Mesendoderm (in vitro differentiated cells): ENCODE data around the gene AGAP2.
"Not testable (repeated sequence)": the region's sequence is repeated elsewhere in the genome, so short reads cannot be mapped to it uniquely, and the experiment has no call there.

Experiments used
- DNase-seq: peaks from one replicate; pipeline ENCODE4 v3.0.0; 2013
- H2AK5ac ChIP-seq: 2 replicates; pipeline ENCODE4 v1.6.1; 2013; ENCODE audit warnings: low read length, inconsistent platforms
- H2BK120ac ChIP-seq: 2 replicates; pipeline ENCODE4 v1.6.1; 2013; ENCODE audit warnings: low read depth, mild to moderate bottlenecking, low read length, moderate library complexity, mixed read lengths
- H2BK15ac ChIP-seq: replicated peaks from 2 replicates; pipeline ENCODE4 v1.6.1; 2013; ENCODE audit warnings: low read depth, mild to moderate bottlenecking, moderate library complexity
- H2BK5ac ChIP-seq: 2 replicates; pipeline ENCODE4 v1.6.1; 2013; ENCODE audit warnings: low read length, inconsistent platforms
- H3K18ac ChIP-seq: 2 replicates; pipeline ENCODE4 v1.6.1; 2013; ENCODE audit warnings: mild to moderate bottlenecking, low read length, mixed read lengths
- H3K23ac ChIP-seq: one replicate; pipeline ENCODE4 v1.6.1; 2013; ENCODE audit warnings: low read length
- H3K27ac ChIP-seq: 2 replicates; pipeline ENCODE4 v1.5.1; 2013; ENCODE audit warnings: low read depth, mild to moderate bottlenecking, inconsistent platforms, low read length, moderate library complexity
- H3K27me3 ChIP-seq: 2 replicates; pipeline ENCODE4 v1.6.1; 2013; ENCODE audit warnings: low read length, control low read depth, mild to moderate bottlenecking, inconsistent platforms; ENCODE audit not compliant: insufficient read depth, poor library complexity
- H3K36me3 ChIP-seq: 2 replicates; pipeline ENCODE4 v1.6.1; 2013; ENCODE audit warnings: low read length, inconsistent platforms; ENCODE audit not compliant: control insufficient read depth, insufficient read depth
- H3K4ac ChIP-seq: one replicate; pipeline ENCODE4 v1.6.1; 2013; ENCODE audit warnings: low read depth, mild to moderate bottlenecking, low read length, moderate library complexity
- H3K4me1 ChIP-seq: 2 replicates; pipeline ENCODE4 v1.6.1; 2013; ENCODE audit warnings: low read depth, low read length, inconsistent platforms; ENCODE audit not compliant: control insufficient read depth
- H3K4me2 ChIP-seq: 2 replicates; pipeline ENCODE4 v1.6.1; 2013; ENCODE audit warnings: low read length
- H3K4me3 ChIP-seq: 2 replicates; pipeline ENCODE4 v1.5.1; 2013; ENCODE audit warnings: mild to moderate bottlenecking, low read length
- H3K56ac ChIP-seq: one replicate; pipeline ENCODE4 v1.6.1; 2013; ENCODE audit warnings: low read length
- H3K79me1 ChIP-seq: 2 replicates; pipeline ENCODE4 v1.6.1; 2013; ENCODE audit warnings: low read length, inconsistent platforms
- H3K79me2 ChIP-seq: 2 replicates; pipeline ENCODE4 v1.6.1; 2013; ENCODE audit warnings: mild to moderate bottlenecking, low read length; ENCODE audit not compliant: control insufficient read depth, insufficient read depth
- H3K9ac ChIP-seq: 2 replicates; pipeline ENCODE4 v1.6.1; 2013; ENCODE audit warnings: low read length, inconsistent platforms
- H4K5ac ChIP-seq: one replicate; pipeline ENCODE4 v1.6.1; 2013; ENCODE audit warnings: low read length
- H4K8ac ChIP-seq: one replicate; pipeline ENCODE4 v1.6.1; 2013; ENCODE audit warnings: low read depth, mild to moderate bottlenecking, control low read depth, low read length, moderate library complexity
- WGBS: extraction: QIAGEN DNeasy Blood & Tissue Kit; methylation state at CpG from one replicate; pipeline ENCODE4 v1.1.7; 2013; ENCODE audit warnings: low lambda C conversion rate, missing lambda C conversion rate; ENCODE audit not compliant: insufficient coverage; ENCODE audit errors: extremely low coverage; 5-methylcytosine and 5-hydroxymethylcytosine counted together

The AGAP2 gene

GRCh38 chr12:57722716-57723629 lies 15.6 kb downstream of the AGAP2 start:
- no peak overlapping the region for H3K56ac ChIP-seq
- DNase-seq = no peak
- no peak overlapping the region for H2AK5ac ChIP-seq
- H3K4me3 ChIP-seq = no peak overlapping the region
- H4K8ac ChIP-seq = no peak overlapping the region
- peaks cover 3% of the 10 kb centered on the region for H3K36me3 ChIP-seq
- H3K9ac ChIP-seq = no peak overlapping the region
- H3K79me2 ChIP-seq = no peaks in the 10 kb centered on the region
- H3K27ac ChIP-seq = no peak overlapping the region
- H3K4ac ChIP-seq = no peak overlapping the region
- H2BK5ac ChIP-seq = no peak overlapping the region
- H3K4me1 ChIP-seq = no peaks in the 10 kb centered on the region
- no peak overlapping the region for H2BK120ac ChIP-seq
- peaks cover 15% of the 10 kb centered on the region for H3K27me3 ChIP-seq
- H3K18ac ChIP-seq = no peak overlapping the region
- H2BK15ac ChIP-seq = no peak overlapping the region
- H3K23ac ChIP-seq = no peak overlapping the region
- no peak overlapping the region for H4K5ac ChIP-seq
- WGBS = no CpG with 5 or more reads among the region's 11 CpGs
- no peak overlapping the region for H3K4me2 ChIP-seq
- no peaks in the 10 kb centered on the region for H3K79me1 ChIP-seq

- not testable (repeated sequence) for DNase-seq, H3K4me2 ChIP-seq, H4K8ac ChIP-seq, H3K4me3 ChIP-seq, H3K79me2 ChIP-seq, H4K5ac ChIP-seq, H3K9ac ChIP-seq, H3K23ac ChIP-seq, H2BK15ac ChIP-seq, H3K4me1 ChIP-seq, H3K79me1 ChIP-seq, H3K56ac ChIP-seq, H3K18ac ChIP-seq, H3K4ac ChIP-seq, H2BK120ac ChIP-seq, H2AK5ac ChIP-seq, H2BK5ac ChIP-seq, H3K27me3 ChIP-seq, H3K36me3 ChIP-seq, H3K27ac ChIP-seq
- no CpG with 5 or more reads among the region's 16 CpGs for whole genome bisulfite sequencing
Observed at GRCh38 chr12:57721846-57722608, 16.5 kb downstream of the AGAP2 start.

- WGBS = no CpG with 5 or more reads among the region's 11 CpGs
- no peak overlapping the region for H3K27ac ChIP-seq
Observed at GRCh38 chr12:57720606-57721595, 17.6 kb downstream of the AGAP2 start.

GRCh38 chr12:57719777-57720605 lies 18.6 kb downstream of the AGAP2 start:
- no peaks in the 10 kb centered on the region for H3K27me3 ChIP-seq
- no peak for DNase-seq
- no peak overlapping the region for H3K9ac ChIP-seq
- H2BK5ac ChIP-seq = no peak overlapping the region
- H3K4me1 ChIP-seq = no peaks in the 10 kb centered on the region
- no peak overlapping the region for H4K8ac ChIP-seq
- H3K56ac ChIP-seq = no peak overlapping the region
- H3K23ac ChIP-seq = no peak overlapping the region
- no peak overlapping the region for H3K27ac ChIP-seq
- H3K4me2 ChIP-seq = no peak overlapping the region
- no peak overlapping the region for H4K5ac ChIP-seq
- no peak overlapping the region for H2BK15ac ChIP-seq
- no peak overlapping the region for H3K4ac ChIP-seq
- H2AK5ac ChIP-seq = no peak overlapping the region
- H3K79me2 ChIP-seq = no peaks in the 10 kb centered on the region
- H3K18ac ChIP-seq = no peak overlapping the region
- whole genome bisulfite sequencing = no CpG with 5 or more reads among the region's 20 CpGs
- H3K79me1 ChIP-seq = no peaks in the 10 kb centered on the region
- no peak overlapping the region for H2BK120ac ChIP-seq
- H3K36me3 ChIP-seq = peaks cover 6% of the 10 kb centered on the region
- no peak overlapping the region for H3K4me3 ChIP-seq

More at GRCh38 chr12:57720606-57721595, 17.6 kb downstream of the AGAP2 start:
- Histone ChIP-seq H3K4ac (no peak overlapping the region), H2AK5ac (no peak overlapping the region), H3K4me2 (no peak overlapping the region), H3K79me1 (no peaks in the 10 kb centered on the region), H3K23ac (no peak overlapping the region), H2BK120ac (no peak overlapping the region), H2BK15ac (no peak overlapping the region), H4K8ac (no peak overlapping the region), H3K18ac (no peak overlapping the region), H3K79me2 (no peaks in the 10 kb centered on the region), H3K4me3 (no peak overlapping the region), H2BK5ac (no peak overlapping the region), H3K56ac (no peak overlapping the region), H3K36me3 (peaks cover 6% of the 10 kb centered on the region), H3K9ac (no peak overlapping the region), H3K27me3 (no peaks in the 10 kb centered on the region), H4K5ac (no peak overlapping the region), H3K4me1 (no peaks in the 10 kb centered on the region)
- no peak for DNase-seq
